K562 (cell line): ENCODE measurements around the gene EMC8. TPM values are rescaled to one million over a fixed set of nuclear protein-coding genes. Genes with fewer than 3 reads are reported as not detected.

ENCODE experiments used
- CHD4 ChIP-seq: fragments of 200-600 bp; sonication (generic); IDR thresholded peaks from 3 replicates; pipeline ENCODE4 v1.6.1; 2012; ENCODE audit warnings: low read depth, mild to moderate bottlenecking, mixed read lengths, low read length, inconsistent platforms; ENCODE audit not compliant: insufficient read depth, insufficient replicate concordance, poor library complexity, severe bottlenecking
- E2F4 ChIP-seq: sonication (generic); formaldehyde crosslinking; IDR thresholded peaks from 2 replicates; pipeline ENCODE4 v1.8.0; 2022; ENCODE audit warnings: mild to moderate bottlenecking, low read depth, missing genetic modification reagents
- ELF4 ChIP-seq: fragments of 450-650 bp; formaldehyde crosslinking; IDR thresholded peaks from 2 replicates; pipeline ENCODE4 v1.4.0; 2022; ENCODE audit warnings: missing genetic modification characterization
- EP300 ChIP-seq: IDR thresholded peaks from 2 replicates; pipeline ENCODE4 v1.6.1; 2012; ENCODE audit warnings: low read length, improper control_type of control experiment
- FOXJ3 ChIP-seq: sonication (generic); formaldehyde crosslinking; IDR thresholded peaks from 2 replicates; pipeline ENCODE4 v1.4.0; 2020; ENCODE audit warnings: mild to moderate bottlenecking, missing genetic modification reagents
- GTF2A2 ChIP-seq: IDR thresholded peaks from 2 replicates; pipeline ENCODE4 v1.6.1; 2016; ENCODE audit warnings: mild to moderate bottlenecking, missing genetic modification characterization, missing compliant biosample characterization
- HDAC2 ChIP-seq: fragments of 450-650 bp; IDR thresholded peaks from 2 replicates; pipeline ENCODE4 v1.6.1; 2016; ENCODE audit warnings: mild to moderate bottlenecking
- MAX ChIP-seq: sonication (generic); formaldehyde crosslinking; IDR thresholded peaks from 2 replicates; pipeline ENCODE4 v1.9.0; 2022; ENCODE audit warnings: mild to moderate bottlenecking, missing genetic modification reagents
- SREBF2 ChIP-seq: sonication (generic); formaldehyde crosslinking; IDR thresholded peaks from 2 replicates; pipeline ENCODE4 v1.4.0; 2020; ENCODE audit warnings: mild to moderate bottlenecking, missing genetic modification reagents
- STAT6 ChIP-seq: sonication (generic); formaldehyde crosslinking; IDR thresholded peaks from 2 replicates; pipeline ENCODE4 v1.8.1; 2023; ENCODE audit warnings: mild to moderate bottlenecking, missing genetic modification reagents
- TEAD2 ChIP-seq: fragments of 450-650 bp; IDR thresholded peaks from 2 replicates; pipeline ENCODE4 v1.6.1; 2016; ENCODE audit warnings: missing genetic modification characterization, control low read depth, missing compliant biosample characterization
- TFAP4 ChIP-seq: sonication (generic); formaldehyde crosslinking; IDR thresholded peaks from 2 replicates; pipeline ENCODE4 v1.8.0; 2022; ENCODE audit warnings: missing genetic modification reagents, mild to moderate bottlenecking, moderate library complexity, borderline replicate concordance
- USF2 ChIP-seq: sonication (generic); formaldehyde crosslinking; IDR thresholded peaks from 2 replicates; pipeline ENCODE4 v1.5.0; 2020; ENCODE audit warnings: missing genetic modification reagents
- ZBTB1 ChIP-seq: sonication (generic); formaldehyde crosslinking; IDR thresholded peaks from 2 replicates; pipeline ENCODE4 v1.8.1; 2023; ENCODE audit warnings: missing genetic modification reagents, low read depth, mild to moderate bottlenecking, borderline replicate concordance
- ZFP36 ChIP-seq: fragments of 150-350 bp; IDR thresholded peaks from 2 replicates; pipeline ENCODE4 v1.6.1; 2018; ENCODE audit warnings: low read length, low read depth; ENCODE audit not compliant: partially characterized antibody
- ZNF212 ChIP-seq: fragments of 450-650 bp; formaldehyde crosslinking; IDR thresholded peaks from 2 replicates; pipeline ENCODE4 v1.4.0; 2020; ENCODE audit warnings: mild to moderate bottlenecking
- ZNF449 ChIP-seq: fragments of 250-450 bp; sonication (Bioruptor Pico); IDR thresholded peaks from 2 replicates; pipeline ENCODE4 v1.8.0; 2022; ENCODE audit warnings: moderate library complexity, mild to moderate bottlenecking, inconsistent platforms
- ZNF507 ChIP-seq: conservative IDR thresholded peaks from 2 replicates; pipeline ENCODE4 v1.6.1; 2017; ENCODE audit warnings: missing genetic modification characterization, missing compliant biosample characterization
- polyA plus RNA-seq, 8 experiments: library from polyadenylated mRNA; depleted of rRNA in 4 of 8; stranded (reverse) in 5 of 8; unstranded in 3 of 8; fragments of >200 nt; fragmentation: Nextera tagmentation in 2 of 8; fragmentation: Illumina TruSeq in 1 of 8; extraction: Ambion mirVana in 2 of 8; extraction: Trizol in 1 of 8; gene quantifications; 2 replicates each; pipeline versions ENCODE4 v1.2.1 to v1.2.3, GENCODE V29; 2011 to 2014; ENCODE audit warnings: inconsistent platforms in 1 of 8, missing spikeins in 1 of 8
- total RNA-seq, 7 experiments: library from RNA; depleted of rRNA in 6 of 7; stranded (reverse); fragments of >200 nt in 6 of 7; fragmentation: Illumina TruSeq in 2 of 7; extraction: Trizol in 2 of 7; gene quantifications; 2 replicates each; pipeline versions ENCODE4 v1.2.1 to v1.2.3, GENCODE V29; 2011 to 2021; ENCODE audit warnings: low replicate concordance in 1 of 7
- TF ChIP-seq, protein P1 (sequence below): fragments of 450-650 bp; IDR thresholded peaks from 2 replicates; pipeline ENCODE4 v1.6.1; 2016; ENCODE audit warnings: antibody characterized with exemption

The EMC8 gene
- total and polyA plus RNA-seq, 9 of the 15 experiments (the other 6 are each of a cell fraction or from before 2014, with no cell fraction given): 11.4 to 81.8 (median 48.6) TPM

GRCh38 chr16:85821390-85822135, 22.2 kb upstream of the EMC8 start (continued):
- TF ChIP-seq USF2 (CRISPR knock-in tag): no peak
- no peak for TF ChIP-seq TEAD2 (tag)
- no peak for TF ChIP-seq HDAC2
- TF ChIP-seq ZBTB1: no peak
- TF ChIP-seq ZFP36: no peak
- TF ChIP-seq ZNF507 (tag): no peak
- no peak for TF ChIP-seq EP300
- TF ChIP-seq, protein P1, sequence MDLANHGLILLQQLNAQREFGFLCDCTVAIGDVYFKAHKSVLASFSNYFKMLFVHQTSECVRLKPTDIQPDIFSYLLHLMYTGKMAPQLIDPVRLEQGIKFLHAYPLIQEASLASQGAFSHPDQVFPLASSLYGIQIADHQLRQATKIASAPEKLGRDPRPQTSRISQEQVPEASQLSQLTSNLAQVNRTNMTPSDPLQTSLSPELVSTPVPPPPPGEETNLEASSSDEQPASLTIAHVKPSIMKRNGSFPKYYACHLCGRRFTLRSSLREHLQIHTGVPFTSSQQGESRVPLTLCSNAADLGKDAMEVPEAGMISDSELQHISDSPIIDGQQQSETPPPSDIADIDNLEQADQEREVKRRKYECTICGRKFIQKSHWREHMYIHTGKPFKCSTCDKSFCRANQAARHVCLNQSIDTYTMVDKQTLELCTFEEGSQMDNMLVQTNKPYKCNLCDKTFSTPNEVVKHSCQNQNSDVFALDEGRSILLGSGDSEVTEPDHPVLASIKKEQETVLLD: no peak
- TF ChIP-seq SREBF2 (CRISPR knock-in tag): no peak
- TF ChIP-seq ZNF212: no peak
- no peak for TF ChIP-seq E2F4 (CRISPR knock-in tag)
- no peak for TF ChIP-seq ELF4 (CRISPR knock-in tag)
- TF ChIP-seq TFAP4 (CRISPR knock-in tag): peak; percentile 79
- TF ChIP-seq ZNF449: no peak
- no peak for TF ChIP-seq CHD4
- TF ChIP-seq FOXJ3 (CRISPR knock-in tag): no peak
- no peak for TF ChIP-seq GTF2A2
- no peak for TF ChIP-seq MAX (CRISPR knock-in tag)
- TF ChIP-seq STAT6 (CRISPR knock-in tag): no peak
